Activated B cell treated with CpG ODN at 0.5 μM for 24 hours (primary cell): ENCODE results near the gene ITPKB. TPM values are rescaled to one million over a fixed set of nuclear protein-coding genes. Genes with fewer than 3 reads are reported as not detected.

ENCODE experiments used
- ATAC-seq: fragments of 200-7000 bp; cut with Tn5 transposase; one replicate; pipeline ENCODE4 v1.10.0; 2021; ENCODE audit warnings: low read depth, mild to moderate bottlenecking, moderate library complexity
- CTCF ChIA-PET: fragments of 350-600 bp; sonication (Branson Sonifier 250); formaldehyde crosslinking; loops from one replicate; lab custom pipeline; 2021; ENCODE audit warnings: antibody characterized with exemption; lab: Charles Lee
- POLR2A ChIA-PET: fragments of 350-600 bp; sonication (Branson Sonifier 250); formaldehyde crosslinking; loops from one replicate; lab custom pipeline; 2021; ENCODE audit warnings: antibody characterized with exemption; lab: Charles Lee
- DNase-seq: peaks from one replicate; pipeline ENCODE4 v3.0.0; 2022
- H3K27ac Mint-ChIP-seq: one replicate; pipeline ENCODE4 v1.8.0; 2020; ENCODE audit warnings: mixed read lengths
- H3K27me3 Mint-ChIP-seq: one replicate; pipeline ENCODE4 v1.8.0; 2021; ENCODE audit warnings: mixed read lengths
- H3K36me3 Mint-ChIP-seq: one replicate; pipeline ENCODE4 v1.8.0; 2021; ENCODE audit warnings: low read depth, mixed read lengths
- H3K4me1 Mint-ChIP-seq: one replicate; pipeline ENCODE4 v1.8.0; 2021; ENCODE audit warnings: mixed read lengths
- H3K4me3 Mint-ChIP-seq: one replicate; pipeline ENCODE4 v1.8.0; 2020; ENCODE audit warnings: mild to moderate bottlenecking, mixed read lengths
- H3K9me3 Mint-ChIP-seq: one replicate; pipeline ENCODE4 v1.8.0; 2020; ENCODE audit warnings: mixed read lengths
- intact Hi-C: fragments of 100-400 bp; cut with micrococcal nuclease; formaldehyde crosslinking; loops from one replicate; pipeline ENCODE4 v1.15.1; 2024
- total RNA-seq: library from RNA; stranded (reverse); gene quantifications from 2 replicates; pipeline ENCODE4 v1.2.3, GENCODE V29; 2022
- TF ChIP-seq, protein P1 (sequence below): fragments of 200-600 bp; IDR thresholded peaks from one replicate; pipeline ENCODE4 v1.8.0; 2022; ENCODE audit warnings: antibody characterized with exemption, mild to moderate bottlenecking

ITPKB gene
- total RNA-seq, 1 donor from 2014 or later: 97.3 TPM

DNA sequence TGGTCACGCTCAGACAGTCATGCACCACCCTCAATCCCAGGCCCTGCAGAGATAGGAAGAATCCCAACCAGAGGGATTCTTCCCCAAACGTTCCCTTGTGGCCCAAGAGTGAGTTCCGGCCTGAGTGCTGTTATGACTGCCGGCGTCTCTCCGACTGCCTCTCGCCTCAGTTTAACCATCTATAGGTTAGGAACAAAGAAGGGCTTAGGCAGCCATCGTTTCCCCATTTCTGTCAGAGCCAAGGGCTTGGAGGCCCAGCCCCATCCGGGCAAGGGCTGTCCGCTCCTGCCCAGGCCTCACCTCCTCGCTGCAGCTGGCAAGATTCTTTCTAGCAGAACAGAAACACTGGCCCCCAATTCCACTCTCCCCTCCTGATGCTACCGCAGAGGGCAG is 131.8 kb downstream of the ITPKB start:
- Mint-ChIP-seq H3K36me3 (no peaks in the 10 kb centered on the region), H3K4me1 (peaks cover 3% of the 10 kb centered on the region), H3K27me3 (peaks cover 5% of the 10 kb centered on the region), H3K9me3 (no peaks in the 10 kb centered on the region), H3K4me3 (no peak overlapping the region), H3K27ac (no peak overlapping the region)
- intact Hi-C loops: no loop called here
- ATAC-seq (no peak), DNase-seq (no peak)
- POLR2A ChIA-PET: no interaction called here
- CTCF ChIA-PET: no interaction called here
- TF ChIP-seq, protein P1, sequence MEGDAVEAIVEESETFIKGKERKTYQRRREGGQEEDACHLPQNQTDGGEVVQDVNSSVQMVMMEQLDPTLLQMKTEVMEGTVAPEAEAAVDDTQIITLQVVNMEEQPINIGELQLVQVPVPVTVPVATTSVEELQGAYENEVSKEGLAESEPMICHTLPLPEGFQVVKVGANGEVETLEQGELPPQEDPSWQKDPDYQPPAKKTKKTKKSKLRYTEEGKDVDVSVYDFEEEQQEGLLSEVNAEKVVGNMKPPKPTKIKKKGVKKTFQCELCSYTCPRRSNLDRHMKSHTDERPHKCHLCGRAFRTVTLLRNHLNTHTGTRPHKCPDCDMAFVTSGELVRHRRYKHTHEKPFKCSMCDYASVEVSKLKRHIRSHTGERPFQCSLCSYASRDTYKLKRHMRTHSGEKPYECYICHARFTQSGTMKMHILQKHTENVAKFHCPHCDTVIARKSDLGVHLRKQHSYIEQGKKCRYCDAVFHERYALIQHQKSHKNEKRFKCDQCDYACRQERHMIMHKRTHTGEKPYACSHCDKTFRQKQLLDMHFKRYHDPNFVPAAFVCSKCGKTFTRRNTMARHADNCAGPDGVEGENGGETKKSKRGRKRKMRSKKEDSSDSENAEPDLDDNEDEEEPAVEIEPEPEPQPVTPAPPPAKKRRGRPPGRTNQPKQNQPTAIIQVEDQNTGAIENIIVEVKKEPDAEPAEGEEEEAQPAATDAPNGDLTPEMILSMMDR: no peak

DNA sequence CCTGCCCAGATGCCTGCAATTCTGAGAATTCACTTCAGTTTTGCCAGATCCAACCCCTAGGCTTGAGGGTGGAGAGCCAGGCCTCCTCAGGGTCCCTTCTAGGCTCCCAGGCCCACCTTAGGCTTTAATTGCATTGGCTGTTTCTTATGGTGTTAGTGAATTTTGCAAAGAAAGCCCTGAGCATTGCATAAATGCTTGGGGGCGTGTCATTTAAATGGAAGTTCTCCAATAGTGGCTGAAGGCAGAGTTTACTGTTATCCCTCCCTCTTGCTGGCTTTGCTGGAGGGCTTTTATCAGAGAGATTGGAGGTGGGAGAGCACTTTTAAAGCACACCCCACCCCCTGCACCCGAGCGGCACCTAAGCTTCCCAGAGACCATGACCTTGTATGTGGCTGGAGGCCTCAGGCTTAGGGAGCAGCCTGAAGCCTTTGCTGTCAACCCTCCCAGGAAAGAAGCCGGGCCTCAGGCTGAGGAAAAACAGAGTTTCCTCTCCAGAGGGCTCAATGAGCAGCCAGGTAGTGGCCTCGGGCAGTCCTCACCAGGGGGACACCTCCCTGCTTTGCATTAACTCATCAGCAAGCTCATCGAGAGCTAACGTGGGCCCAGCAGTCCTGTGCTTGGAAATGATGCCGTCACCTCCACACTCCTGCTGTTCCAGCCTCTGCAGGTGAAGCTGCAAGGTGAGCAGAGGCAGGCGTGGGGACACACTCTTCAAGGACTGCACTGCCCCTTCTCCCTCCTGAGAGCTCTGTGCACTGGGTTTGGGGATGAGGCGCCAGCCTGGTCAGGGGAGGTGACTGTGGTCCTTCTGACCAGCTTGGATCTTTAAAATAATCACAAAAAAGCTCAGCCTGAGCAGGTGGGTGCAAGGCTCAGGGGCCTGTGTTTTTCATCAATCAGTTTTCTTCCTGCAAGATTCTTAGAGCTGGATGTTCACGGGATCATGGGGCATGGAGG is 132.5 kb downstream of the ITPKB start:
- intact Hi-C loops: no loop called here
- H3K4me1 Mint-ChIP-seq: peaks cover 3% of the 10 kb centered on the region
- DNase-seq: no peak

DNA sequence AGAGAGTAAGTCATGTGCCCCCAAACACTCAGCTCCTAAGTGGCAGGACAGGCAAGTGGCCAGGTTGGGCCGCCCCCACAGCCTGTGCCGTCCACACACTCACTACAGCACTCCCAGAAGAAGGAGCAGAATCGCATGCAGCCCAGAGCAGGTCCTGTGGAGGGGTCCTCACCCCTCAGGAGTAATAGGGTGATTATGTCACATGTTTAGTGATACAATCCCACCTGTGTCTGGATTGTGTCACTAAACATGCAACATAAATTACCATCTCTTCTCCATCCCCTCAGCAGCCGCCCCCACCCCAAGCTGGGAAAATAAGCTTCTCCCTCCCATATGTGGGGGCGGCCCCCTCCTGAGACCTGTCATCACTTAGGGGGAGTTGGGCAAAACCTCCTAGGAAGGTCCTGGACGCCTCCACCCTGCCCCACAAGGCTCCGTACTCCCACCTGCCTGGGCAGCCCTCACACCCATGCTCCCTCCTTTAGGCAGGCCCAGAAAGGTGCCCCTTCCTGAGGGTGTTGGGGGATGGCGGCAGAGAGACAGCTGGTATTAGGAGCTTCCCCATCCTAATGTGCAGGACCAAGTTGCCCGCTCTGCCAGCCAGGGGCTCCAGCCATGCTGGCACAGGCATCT is 133.6 kb downstream of the ITPKB start:
- no peak overlapping the region for H3K27ac Mint-ChIP-seq
- ChIA-PET POLR2A (no interaction called here), CTCF (no interaction called here)
- intact Hi-C loops: no loop called here
- ATAC-seq: no peak
- H3K4me1 Mint-ChIP-seq: peaks cover 3% of the 10 kb centered on the region
- no peaks in the 10 kb centered on the region for H3K9me3 Mint-ChIP-seq
- H3K4me3 Mint-ChIP-seq: no peak overlapping the region
- H3K27me3 Mint-ChIP-seq: peaks cover 5% of the 10 kb centered on the region
- TF ChIP-seq, protein P1: no peak
- no peaks in the 10 kb centered on the region for H3K36me3 Mint-ChIP-seq
- DNase-seq: no peak

More for the DNA sequence above, 132.5 kb downstream of the ITPKB start:
- no peak for ATAC-seq
- Mint-ChIP-seq H3K36me3 (no peaks in the 10 kb centered on the region), H3K9me3 (no peaks in the 10 kb centered on the region), H3K27ac (no peak overlapping the region), H3K27me3 (peaks cover 5% of the 10 kb centered on the region), H3K4me3 (no peak overlapping the region)
- TF ChIP-seq, protein P1: no peak
- CTCF ChIA-PET: no interaction called here
- POLR2A ChIA-PET: no interaction called here

DNA sequence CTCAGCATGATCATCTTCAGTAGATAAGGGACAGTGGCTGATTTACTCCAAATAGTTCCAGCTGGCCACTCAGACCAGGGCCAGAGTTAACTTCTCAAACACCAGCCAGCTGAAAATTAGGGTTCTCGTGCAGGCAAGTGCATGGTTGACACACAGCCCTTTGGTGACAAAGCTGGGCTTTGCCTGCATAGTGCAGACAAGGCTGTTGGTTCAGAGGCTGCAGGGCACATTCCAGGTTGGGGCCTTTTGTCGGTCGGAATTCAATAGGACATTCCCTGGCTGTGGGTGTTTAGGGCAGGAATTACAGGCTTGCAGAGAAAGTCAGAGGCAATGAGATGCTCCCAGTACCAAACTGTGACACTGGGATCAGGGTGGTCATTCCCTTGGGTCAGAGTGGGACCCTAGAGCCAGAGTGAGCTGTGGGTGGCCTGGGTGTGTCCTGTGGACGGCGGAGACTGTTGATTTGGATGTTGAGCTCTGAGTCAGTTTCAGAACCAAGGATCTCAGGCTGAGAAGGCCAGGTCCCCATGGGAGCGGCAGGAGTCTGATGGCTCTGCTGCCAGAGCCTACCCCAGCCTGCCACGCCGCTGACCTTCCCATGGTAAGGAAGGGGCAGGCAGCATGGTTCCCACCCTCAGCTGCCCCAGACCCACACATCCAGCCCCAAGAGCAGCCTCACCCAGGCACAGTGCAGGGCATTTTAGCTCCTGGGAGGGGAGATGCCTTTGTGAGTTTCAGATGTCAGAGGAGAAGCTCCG is 134.3 kb downstream of the ITPKB start:
- Mint-ChIP-seq H3K36me3 (no peaks in the 10 kb centered on the region), H3K4me1 (peaks cover 3% of the 10 kb centered on the region), H3K4me3 (no peak overlapping the region), H3K27me3 (peaks cover 5% of the 10 kb centered on the region), H3K27ac (no peak overlapping the region), H3K9me3 (no peaks in the 10 kb centered on the region)
- ChIA-PET POLR2A (interaction anchor here (0.6 kb wide), 1 partner anchor 57 kb away, joined by 5 read pairs; no protein-coding TSS in a partner anchor), CTCF (no interaction called here)
- DNase-seq (no peak), ATAC-seq (no peak)
- intact Hi-C loops: no loop called here
- TF ChIP-seq, protein P1: no peak
